ENCODE data around the gene MTARC1. TPM values are rescaled to one million over a fixed set of nuclear protein-coding genes. Genes with fewer than 3 reads are reported as not detected.

MTARC1 gene
- total RNA-seq, 1 experiment from 2014 or later: 48.5 TPM

- ChIA-PET POLR2A (ENCODE audit: unreplicated experiment) (no interaction called here), CTCF (no interaction called here)
- Histone ChIP-seq H3F3A (ENCODE audit: low read length, unreplicated experiment) (no peaks in the 10 kb centered on the region), H3K4me1 (ENCODE audit: insufficient read depth, low read length) (peaks cover 9% of the 10 kb centered on the region), H3K36me3 (ENCODE audit: low read depth, low read length) (peaks cover 16% of the 10 kb centered on the region), H4K20me1 (ENCODE audit: low read length) (peaks cover 14% of the 10 kb centered on the region; the same call in 1 of the 2 replicates), H3K27me3 (ENCODE audit: low read length) (no peaks in the 10 kb centered on the region), H3K79me2 (ENCODE audit: low read length) (peaks cover 36% of the 10 kb centered on the region), H3K9me3 (ENCODE audit: low read length) (no peaks in the 10 kb centered on the region), H3K4me3 (ENCODE audit: low read length) (no peak overlapping the region), H2AFZ (ENCODE audit: low read length) (no peak overlapping the region), H3K4me2 (ENCODE audit: low read length) (no peak overlapping the region), H3K9me2 (replicated peaks; ENCODE audit: low read length) (no peaks in the 10 kb centered on the region), H3K27ac (ENCODE audit: low read length) (no peak overlapping the region), H3K9ac (ENCODE audit: low read length) (no peak overlapping the region)
- ATAC-seq (no peak), DNase-seq (no peak)
- BruUV-seq (replicated peaks): no TSS peak
- TF ChIP-seq EZH2 (IDR thresholded peaks at IDR 0.05; ENCODE audit: low read length, unreplicated experiment): no peak
- intact Hi-C loops (cut with micrococcal nuclease): no loop called here
Observed at GRCh38 chr1:220755309-220755708, 31.4 kb upstream of the MTARC1 start.

GRCh38 chr1:220757441-220757840 lies 29.3 kb upstream of the MTARC1 start:
- ATAC-seq (no peak), DNase-seq (no peak)
- H3K9me3 ChIP-seq (ENCODE audit: low read length): no peaks in the 10 kb centered on the region
- no peaks in the 10 kb centered on the region for H3F3A ChIP-seq (ENCODE audit: low read length, unreplicated experiment)
- H3K9me2 ChIP-seq (replicated peaks; ENCODE audit: low read length): no peaks in the 10 kb centered on the region
- H3K4me3 ChIP-seq (ENCODE audit: low read length): no peak overlapping the region
- H3K27me3 ChIP-seq (ENCODE audit: low read length): no peaks in the 10 kb centered on the region
- H3K27ac ChIP-seq (ENCODE audit: low read length): no peak overlapping the region
- H3K4me1 ChIP-seq (ENCODE audit: insufficient read depth, low read length): no peaks in the 10 kb centered on the region
- H3K79me2 ChIP-seq (ENCODE audit: low read length): peaks cover 14% of the 10 kb centered on the region
- H4K20me1 ChIP-seq (ENCODE audit: low read length): no peaks in the 10 kb centered on the region
- intact Hi-C loops (cut with micrococcal nuclease): no loop called here
- ChIA-PET POLR2A (ENCODE audit: unreplicated experiment) (no interaction called here), CTCF (no interaction called here)
- peaks cover 18% of the 10 kb centered on the region for H3K36me3 ChIP-seq (ENCODE audit: low read depth, low read length)
- H3K4me2 ChIP-seq (ENCODE audit: low read length): no peak overlapping the region
- no peak for TF ChIP-seq EZH2phosphoT487 (IDR thresholded peaks at IDR 0.05; ENCODE audit: borderline replicate concordance, low read length)
- TF ChIP-seq CTCF (conservative IDR thresholded peaks at IDR 0.05; ENCODE audit: low read depth, low read length): no peak
- no peak for TF ChIP-seq EZH2 (IDR thresholded peaks at IDR 0.05; ENCODE audit: low read length, unreplicated experiment)
- H3K9ac ChIP-seq (ENCODE audit: low read length): no peak overlapping the region
- no peak overlapping the region for H2AFZ ChIP-seq (ENCODE audit: low read length)
- BruUV-seq (replicated peaks): no TSS peak

- no peaks in the 10 kb centered on the region for H3K9me3 ChIP-seq (ENCODE audit: low read length)
- H3K9ac ChIP-seq (ENCODE audit: low read length): no peak overlapping the region
- peaks cover 2% of the 10 kb centered on the region; the same call in 1 of the 2 replicates for H3K79me2 ChIP-seq (ENCODE audit: low read length)
- CTCF ChIA-PET: no interaction called here
- no peaks in the 10 kb centered on the region for H3K4me1 ChIP-seq (ENCODE audit: insufficient read depth, low read length)
- H3K9me2 ChIP-seq (replicated peaks; ENCODE audit: low read length): no peaks in the 10 kb centered on the region
- H3K36me3 ChIP-seq (ENCODE audit: low read depth, low read length): peaks cover 24% of the 10 kb centered on the region
- H3F3A ChIP-seq (ENCODE audit: low read length, unreplicated experiment): no peaks in the 10 kb centered on the region
- no peaks in the 10 kb centered on the region for H4K20me1 ChIP-seq (ENCODE audit: low read length)
- intact Hi-C loops (cut with micrococcal nuclease): no loop called here
- H3K4me3 ChIP-seq (ENCODE audit: low read length): no peak overlapping the region
- no peaks in the 10 kb centered on the region for H3K27me3 ChIP-seq (ENCODE audit: low read length)
- H3K4me2 ChIP-seq (ENCODE audit: low read length): no peak overlapping the region
- POLR2A ChIA-PET (ENCODE audit: unreplicated experiment): no interaction called here
- no peak overlapping the region for H3K27ac ChIP-seq (ENCODE audit: low read length)
- TF ChIP-seq EZH2phosphoT487 (IDR thresholded peaks at IDR 0.05; ENCODE audit: borderline replicate concordance, low read length): no peak
- no peak for TF ChIP-seq CTCF (conservative IDR thresholded peaks at IDR 0.05; ENCODE audit: low read depth, low read length)
- no peak for TF ChIP-seq EZH2 (IDR thresholded peaks at IDR 0.05; ENCODE audit: low read length, unreplicated experiment)
- DNase-seq (no peak), ATAC-seq (no peak)
- no peak overlapping the region for H2AFZ ChIP-seq (ENCODE audit: low read length)
- BruUV-seq (replicated peaks): no TSS peak
Observed at GRCh38 chr1:220759147-220759546, 27.6 kb upstream of the MTARC1 start.

All from PC-3 (cell line).